Neural cell (in vitro differentiated cells): ENCODE measurements around the gene PIP5K1B. TPM values are rescaled to one million over a fixed set of nuclear protein-coding genes. Genes with fewer than 3 reads are reported as not detected.

Experiments
- H2AFZ ChIP-seq: fragments of 200-600, 300-800 bp; sonication (generic), shearing (Covaris generic); 2 replicates; pipeline ENCODE4 v1.6.0; 2014; ENCODE audit warnings: low read depth, mild to moderate bottlenecking, antibody characterized with exemption, low read length, moderate library complexity
- H3F3A ChIP-seq: fragments of 200-600 bp; shearing (Covaris generic); 2 replicates; pipeline ENCODE4 v1.6.1; 2016; ENCODE audit warnings: mild to moderate bottlenecking, moderate library complexity, mixed read lengths, antibody characterized with exemption, low read length; ENCODE audit not compliant: insufficient read depth, poor library complexity, severe bottlenecking
- H3K27ac ChIP-seq: fragments of 200-600, 300-800 bp; sonication (generic), shearing (Covaris generic); 2 replicates; pipeline ENCODE4 v1.5.1; 2014; ENCODE audit warnings: mild to moderate bottlenecking, low read length, moderate library complexity
- H3K27me3 ChIP-seq: fragments of 300-800, 200-600 bp; sonication (generic), shearing (Covaris generic); 2 replicates; pipeline ENCODE4 v1.6.0; 2014; ENCODE audit warnings: mild to moderate bottlenecking, low read depth, low read length, moderate library complexity; ENCODE audit not compliant: insufficient read depth
- H3K36me3 ChIP-seq: fragments of 300-800, 200-600 bp; sonication (generic), shearing (Covaris generic); 2 replicates; pipeline ENCODE4 v1.5.1; 2014; ENCODE audit warnings: mild to moderate bottlenecking, antibody characterized with exemption, low read length, moderate library complexity; ENCODE audit not compliant: insufficient read depth
- H3K4me2 ChIP-seq: fragments of 300-800, 200-600 bp; sonication (generic), shearing (Covaris generic); 2 replicates; pipeline ENCODE4 v1.6.0; 2014; ENCODE audit warnings: mild to moderate bottlenecking, low read length
- H3K4me3 ChIP-seq: fragments of 300-800, 200-600 bp; sonication (generic), shearing (Covaris generic); 2 replicates; pipeline ENCODE4 v1.5.1; 2014; ENCODE audit warnings: mild to moderate bottlenecking, low read length, moderate library complexity
- H3K79me2 ChIP-seq: fragments of 200-600 bp; shearing (Covaris generic); replicated peaks from 2 replicates; pipeline ENCODE4 v1.6.0; 2014; ENCODE audit warnings: mild to moderate bottlenecking, low read length, moderate library complexity; ENCODE audit not compliant: insufficient read depth
- H3K9ac ChIP-seq: fragments of 300-800, 200-600 bp; sonication (generic), shearing (Covaris generic); 2 replicates; pipeline ENCODE4 v1.6.1; 2016; ENCODE audit warnings: mild to moderate bottlenecking, low read length, mixed read lengths
- H3K9me2 ChIP-seq: fragments of 200-600 bp; shearing (Covaris generic); 2 replicates; pipeline ENCODE4 v1.6.1; 2016; ENCODE audit warnings: mild to moderate bottlenecking, low read length, mixed read lengths; ENCODE audit not compliant: insufficient read depth
- H3K9me3 ChIP-seq: fragments of 200-600, 300-800 bp; sonication (generic), shearing (Covaris generic); 2 replicates; pipeline ENCODE4 v1.6.1; 2016; ENCODE audit warnings: mild to moderate bottlenecking, mixed run types, low read length, moderate library complexity, mixed read lengths
- H4K20me1 ChIP-seq: fragments of 200-600 bp; shearing (Covaris generic); 2 replicates; pipeline ENCODE4 v1.6.1; 2016; ENCODE audit warnings: mild to moderate bottlenecking, mixed run types; ENCODE audit not compliant: insufficient read depth
- EP300 ChIP-seq: fragments of 450-650 bp; conservative IDR thresholded peaks from 2 replicates; pipeline ENCODE4 v1.6.1; 2014; ENCODE audit warnings: antibody characterized with exemption, mild to moderate bottlenecking, moderate library complexity; ENCODE audit not compliant: poor library complexity, severe bottlenecking
- EZH2 ChIP-seq: fragments of 200-600, 300-800 bp; shearing (Covaris generic), sonication (generic); IDR thresholded peaks from 2 replicates; pipeline ENCODE4 v1.6.1; 2014; ENCODE audit warnings: antibody characterized with exemption, low read length, borderline replicate concordance, mild to moderate bottlenecking; ENCODE audit not compliant: insufficient read depth, poor library complexity, severe bottlenecking
- MXI1 ChIP-seq: fragments of 450-650 bp; conservative IDR thresholded peaks from 2 replicates; pipeline ENCODE4 v1.6.1; 2014; ENCODE audit warnings: antibody characterized with exemption, mild to moderate bottlenecking; ENCODE audit not compliant: poor library complexity, severe bottlenecking
- POLR2AphosphoS5 ChIP-seq: IDR thresholded peaks from 2 replicates; pipeline ENCODE4 v1.6.1; 2012
- RAD21 ChIP-seq: fragments of 450-650 bp; conservative IDR thresholded peaks from 2 replicates; pipeline ENCODE4 v1.6.1; 2014; ENCODE audit warnings: antibody characterized with exemption, mild to moderate bottlenecking, moderate library complexity
- SMC3 ChIP-seq: fragments of 450-650 bp; conservative IDR thresholded peaks from 2 replicates; pipeline ENCODE4 v1.6.1; 2014; ENCODE audit warnings: antibody characterized with exemption, mild to moderate bottlenecking, moderate library complexity; ENCODE audit not compliant: poor library complexity
- TAF1 ChIP-seq: IDR thresholded peaks from 2 replicates; pipeline ENCODE4 v1.6.1; 2012; ENCODE audit warnings: low read depth
- polyA plus RNA-seq: library from polyadenylated mRNA; depleted of rRNA; stranded (reverse); fragments of >200 nt; gene quantifications from 2 replicates; pipeline ENCODE4 v1.2.3, GENCODE V29; 2014
- TF ChIP-seq, protein P1 (sequence below): fragments of 450-650 bp; IDR thresholded peaks from 2 replicates; pipeline ENCODE4 v1.5.1; 2014; ENCODE audit warnings: antibody characterized with exemption, mild to moderate bottlenecking, moderate library complexity; ENCODE audit not compliant: poor library complexity, severe bottlenecking
- TF ChIP-seq, protein P2 (sequence below): IDR thresholded peaks from 2 replicates; pipeline ENCODE4 v1.6.1; 2012; ENCODE audit warnings: borderline replicate concordance

PIP5K1B gene
- polyA plus RNA-seq, 1 donor from 2014 or later = 1.5 TPM

DNA sequence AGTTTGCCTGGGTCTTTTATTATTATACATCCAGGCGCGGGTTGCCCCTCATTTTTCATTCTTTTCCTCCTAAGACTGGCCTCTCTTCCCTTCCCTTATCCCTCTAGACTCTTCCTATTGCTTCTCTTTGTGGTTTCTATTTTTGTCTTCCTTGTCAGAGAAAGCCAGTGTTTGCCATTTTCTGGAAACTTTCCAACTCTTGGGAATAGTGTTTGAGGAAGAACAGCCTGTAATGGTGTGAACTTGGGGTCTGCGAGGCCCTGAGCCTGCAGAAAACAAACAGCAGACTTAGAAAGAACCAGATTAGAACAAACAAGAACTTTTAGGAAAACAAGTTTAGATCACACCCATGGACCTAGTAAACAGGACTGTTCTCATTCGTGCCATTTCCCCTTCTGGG is 293.3 kb downstream of the PIP5K1B start:
- TF ChIP-seq RAD21 = no peak
- TF ChIP-seq TAF1 = no peak
- TF ChIP-seq, protein P1, sequence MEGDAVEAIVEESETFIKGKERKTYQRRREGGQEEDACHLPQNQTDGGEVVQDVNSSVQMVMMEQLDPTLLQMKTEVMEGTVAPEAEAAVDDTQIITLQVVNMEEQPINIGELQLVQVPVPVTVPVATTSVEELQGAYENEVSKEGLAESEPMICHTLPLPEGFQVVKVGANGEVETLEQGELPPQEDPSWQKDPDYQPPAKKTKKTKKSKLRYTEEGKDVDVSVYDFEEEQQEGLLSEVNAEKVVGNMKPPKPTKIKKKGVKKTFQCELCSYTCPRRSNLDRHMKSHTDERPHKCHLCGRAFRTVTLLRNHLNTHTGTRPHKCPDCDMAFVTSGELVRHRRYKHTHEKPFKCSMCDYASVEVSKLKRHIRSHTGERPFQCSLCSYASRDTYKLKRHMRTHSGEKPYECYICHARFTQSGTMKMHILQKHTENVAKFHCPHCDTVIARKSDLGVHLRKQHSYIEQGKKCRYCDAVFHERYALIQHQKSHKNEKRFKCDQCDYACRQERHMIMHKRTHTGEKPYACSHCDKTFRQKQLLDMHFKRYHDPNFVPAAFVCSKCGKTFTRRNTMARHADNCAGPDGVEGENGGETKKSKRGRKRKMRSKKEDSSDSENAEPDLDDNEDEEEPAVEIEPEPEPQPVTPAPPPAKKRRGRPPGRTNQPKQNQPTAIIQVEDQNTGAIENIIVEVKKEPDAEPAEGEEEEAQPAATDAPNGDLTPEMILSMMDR = no peak
- TF ChIP-seq, protein P2, sequence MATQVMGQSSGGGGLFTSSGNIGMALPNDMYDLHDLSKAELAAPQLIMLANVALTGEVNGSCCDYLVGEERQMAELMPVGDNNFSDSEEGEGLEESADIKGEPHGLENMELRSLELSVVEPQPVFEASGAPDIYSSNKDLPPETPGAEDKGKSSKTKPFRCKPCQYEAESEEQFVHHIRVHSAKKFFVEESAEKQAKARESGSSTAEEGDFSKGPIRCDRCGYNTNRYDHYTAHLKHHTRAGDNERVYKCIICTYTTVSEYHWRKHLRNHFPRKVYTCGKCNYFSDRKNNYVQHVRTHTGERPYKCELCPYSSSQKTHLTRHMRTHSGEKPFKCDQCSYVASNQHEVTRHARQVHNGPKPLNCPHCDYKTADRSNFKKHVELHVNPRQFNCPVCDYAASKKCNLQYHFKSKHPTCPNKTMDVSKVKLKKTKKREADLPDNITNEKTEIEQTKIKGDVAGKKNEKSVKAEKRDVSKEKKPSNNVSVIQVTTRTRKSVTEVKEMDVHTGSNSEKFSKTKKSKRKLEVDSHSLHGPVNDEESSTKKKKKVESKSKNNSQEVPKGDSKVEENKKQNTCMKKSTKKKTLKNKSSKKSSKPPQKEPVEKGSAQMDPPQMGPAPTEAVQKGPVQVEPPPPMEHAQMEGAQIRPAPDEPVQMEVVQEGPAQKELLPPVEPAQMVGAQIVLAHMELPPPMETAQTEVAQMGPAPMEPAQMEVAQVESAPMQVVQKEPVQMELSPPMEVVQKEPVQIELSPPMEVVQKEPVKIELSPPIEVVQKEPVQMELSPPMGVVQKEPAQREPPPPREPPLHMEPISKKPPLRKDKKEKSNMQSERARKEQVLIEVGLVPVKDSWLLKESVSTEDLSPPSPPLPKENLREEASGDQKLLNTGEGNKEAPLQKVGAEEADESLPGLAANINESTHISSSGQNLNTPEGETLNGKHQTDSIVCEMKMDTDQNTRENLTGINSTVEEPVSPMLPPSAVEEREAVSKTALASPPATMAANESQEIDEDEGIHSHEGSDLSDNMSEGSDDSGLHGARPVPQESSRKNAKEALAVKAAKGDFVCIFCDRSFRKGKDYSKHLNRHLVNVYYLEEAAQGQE = no peak
- TF ChIP-seq SMC3 = no peak
- TF ChIP-seq POLR2AphosphoS5 = no peak
- TF ChIP-seq EP300 = no peak
- TF ChIP-seq MXI1 = no peak
- no peak for TF ChIP-seq EZH2
- H3K27ac ChIP-seq = no peak overlapping the region
- H3K9ac ChIP-seq = no peak overlapping the region
- H3F3A ChIP-seq = no peaks in the 10 kb centered on the region
- no peaks in the 10 kb centered on the region for H3K79me2 ChIP-seq
- no peaks in the 10 kb centered on the region for H4K20me1 ChIP-seq
- no peaks in the 10 kb centered on the region for H3K9me3 ChIP-seq
- no peak overlapping the region for H2AFZ ChIP-seq
- H3K36me3 ChIP-seq = no peaks in the 10 kb centered on the region
- H3K27me3 ChIP-seq = no peaks in the 10 kb centered on the region
- H3K4me3 ChIP-seq = no peak overlapping the region
- H3K4me2 ChIP-seq = no peak overlapping the region
- no peaks in the 10 kb centered on the region for H3K9me2 ChIP-seq

DNA sequence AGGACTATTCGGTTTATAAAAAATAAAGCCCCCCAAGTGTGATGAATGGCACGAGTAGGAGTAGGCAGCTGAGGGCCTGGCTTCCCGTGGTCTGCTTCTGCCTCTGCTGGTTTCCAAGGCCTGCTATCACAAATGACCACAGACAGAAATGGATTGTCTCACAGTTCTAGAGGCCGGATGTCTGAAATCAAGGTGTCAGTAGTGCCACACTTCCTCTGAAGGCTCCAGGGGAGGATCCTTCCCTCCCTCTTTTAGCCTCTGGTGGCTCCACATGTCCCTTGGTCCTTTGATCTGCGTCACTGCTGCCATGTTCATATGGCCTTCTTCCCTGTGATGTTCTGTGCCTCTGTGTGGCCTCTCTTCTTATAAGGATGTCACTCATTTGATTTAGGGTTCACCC is 293.8 kb downstream of the PIP5K1B start:
- no peaks in the 10 kb centered on the region for H3F3A ChIP-seq
- no peaks in the 10 kb centered on the region for H3K27me3 ChIP-seq
- no peaks in the 10 kb centered on the region for H3K36me3 ChIP-seq
- H3K9me2 ChIP-seq = no peaks in the 10 kb centered on the region
- TF ChIP-seq RAD21 (no peak), SMC3 (no peak), TAF1 (no peak), POLR2AphosphoS5 (no peak), EP300 (no peak), EZH2 (no peak), MXI1 (no peak)
- TF ChIP-seq, protein P1 = no peak
- TF ChIP-seq, protein P2 = no peak
- H3K9ac ChIP-seq = no peak overlapping the region
- H3K4me2 ChIP-seq = no peak overlapping the region
- H4K20me1 ChIP-seq = no peaks in the 10 kb centered on the region
- no peak overlapping the region for H3K4me3 ChIP-seq
- no peak overlapping the region for H2AFZ ChIP-seq
- H3K79me2 ChIP-seq = no peaks in the 10 kb centered on the region
- no peaks in the 10 kb centered on the region for H3K9me3 ChIP-seq
- no peak overlapping the region for H3K27ac ChIP-seq
